IMR-90 (cell line): ENCODE results near the gene SLC25A52. TPM values are rescaled to one million over a fixed set of nuclear protein-coding genes. Genes with fewer than 3 reads are reported as not detected.

Experiments used
- ATAC-seq: fragments of 200-7000 bp; cut with Tn5 transposase; 2 replicates; pipeline ENCODE4 v1.9.1; 2020; ENCODE audit warnings: low read depth, mild to moderate bottlenecking, moderate library complexity
- Bru-seq: library from RNA; stranded (reverse); fragments of 400-500 nt; gene quantifications from one replicate; lab custom pipeline; 2021; lab: Mats Ljungman, UMichigan
- BruChase-seq, 2 experiments: library from RNA; stranded (reverse); fragments of 400-500 nt; gene quantifications; one replicate each; lab custom pipeline; 2021; lab: Mats Ljungman, UMichigan
- BruUV-seq: library from RNA; stranded (reverse); fragments of 400-500 nt; replicated peaks from 2 replicates; lab custom pipeline; 2021; lab: Mats Ljungman, UMichigan
- CTCF ChIA-PET: fragments of 300-600 bp; formaldehyde crosslinking; extraction: SDS; loops from one replicate; lab custom pipeline; 2021; ENCODE audit warnings: antibody characterized with exemption; lab: Yijun Ruan, JAX
- POLR2A ChIA-PET: fragments of 300-600 bp; sonication (Branson Sonifier 250); formaldehyde crosslinking; loops from one replicate; lab custom pipeline; 2022; ENCODE audit warnings: antibody characterized with exemption; ENCODE audit not compliant: unreplicated experiment; lab: Charles Lee
- DNase-seq: peaks from one replicate; pipeline ENCODE4 v3.0.0; 2013
- H2AFZ ChIP-seq: replicated peaks from 2 replicates; pipeline ENCODE3; 2013; ENCODE audit warnings: low read length, mild to moderate bottlenecking; ENCODE audit not compliant: poor library complexity
- H2AK5ac ChIP-seq: 2 replicates; pipeline ENCODE4 v1.6.1; 2013; ENCODE audit warnings: low read depth, low read length, inconsistent platforms
- H2AK9ac ChIP-seq: replicated peaks from 2 replicates; pipeline ENCODE3; 2013; ENCODE audit warnings: mild to moderate bottlenecking, low read depth, low read length, moderate library complexity; ENCODE audit not compliant: poor library complexity
- H2BK120ac ChIP-seq: 2 replicates; pipeline ENCODE4 v1.6.1; 2013; ENCODE audit warnings: low read depth, low read length, inconsistent platforms
- H2BK15ac ChIP-seq: 3 replicates; pipeline ENCODE4 v1.6.1; 2013; ENCODE audit warnings: low read depth, low read length, inconsistent platforms
- H2BK20ac ChIP-seq: 2 replicates; pipeline ENCODE4 v1.6.1; 2013; ENCODE audit warnings: low read depth, mild to moderate bottlenecking, inconsistent platforms, low read length, moderate library complexity
- H2BK5ac ChIP-seq: 2 replicates; pipeline ENCODE4 v1.6.1; 2013; ENCODE audit warnings: mild to moderate bottlenecking, low read depth, low read length, inconsistent platforms; ENCODE audit not compliant: poor library complexity, severe bottlenecking
- H3K14ac ChIP-seq: replicated peaks from 2 replicates; pipeline ENCODE4 v1.6.1; 2013; ENCODE audit warnings: low read depth, low read length, inconsistent platforms
- H3K18ac ChIP-seq: 2 replicates; pipeline ENCODE4 v1.6.1; 2013; ENCODE audit warnings: low read depth, low read length, control low read depth
- H3K23ac ChIP-seq: 2 replicates; pipeline ENCODE4 v1.6.1; 2013; ENCODE audit warnings: low read depth, low read length, inconsistent platforms
- H3K27ac ChIP-seq: 2 replicates; pipeline ENCODE4 v1.5.1; 2013; ENCODE audit warnings: mild to moderate bottlenecking, control low read depth, low read length; ENCODE audit not compliant: insufficient read depth
- H3K27me3 ChIP-seq: 2 replicates; pipeline ENCODE4 v1.6.1; 2013; ENCODE audit warnings: low read length; ENCODE audit not compliant: control insufficient read depth, insufficient read depth
- H3K36me3 ChIP-seq: 2 replicates; pipeline ENCODE4 v1.6.1; 2013; ENCODE audit warnings: low read length, mixed read lengths; ENCODE audit not compliant: control insufficient read depth, insufficient read depth
- H3K4ac ChIP-seq: 2 replicates; pipeline ENCODE4 v1.6.1; 2013; ENCODE audit warnings: low read depth, low read length, inconsistent platforms
- H3K4me1 ChIP-seq: 2 replicates; pipeline ENCODE4 v1.6.1; 2013; ENCODE audit warnings: low read length, mixed read lengths; ENCODE audit not compliant: control insufficient read depth, insufficient read depth
- H3K4me2 ChIP-seq: 2 replicates; pipeline ENCODE4 v1.6.1; 2013; ENCODE audit warnings: low read depth, mild to moderate bottlenecking, control low read depth, low read length, moderate library complexity
- H3K4me3 ChIP-seq: 2 replicates; pipeline ENCODE4 v1.5.1; 2013; ENCODE audit warnings: low read depth, mild to moderate bottlenecking, control low read depth, low read length, moderate library complexity; ENCODE audit not compliant: insufficient read depth
- H3K56ac ChIP-seq: 2 replicates; pipeline ENCODE4 v1.6.1; 2013; ENCODE audit warnings: low read length, inconsistent platforms; ENCODE audit not compliant: insufficient read depth; ENCODE audit errors: extremely low read depth
- H3K79me1 ChIP-seq, 2 experiments: 2 replicates each; pipeline ENCODE4 v1.6.1; 2013; ENCODE audit warnings: low read length in 2 of 2, inconsistent platforms in 1 of 2, low read depth in 1 of 2
- H3K9ac ChIP-seq: 2 replicates; pipeline ENCODE4 v1.6.1; 2013; ENCODE audit warnings: low read depth, low read length, control low read depth
- H3K9me1 ChIP-seq: 2 replicates; pipeline ENCODE4 v1.6.1; 2013; ENCODE audit warnings: low read length, inconsistent platforms; ENCODE audit not compliant: insufficient read depth
- H3K9me3 ChIP-seq: 2 replicates; pipeline ENCODE4 v1.6.1; 2013; ENCODE audit warnings: low read length; ENCODE audit not compliant: control insufficient read depth, insufficient read depth
- H4K20me1 ChIP-seq: 2 replicates; pipeline ENCODE4 v1.6.1; 2013; ENCODE audit warnings: low read length, inconsistent platforms; ENCODE audit not compliant: insufficient read depth
- H4K5ac ChIP-seq: 2 replicates; pipeline ENCODE4 v1.6.1; 2013; ENCODE audit warnings: mild to moderate bottlenecking, low read depth, low read length, control low read depth
- H4K8ac ChIP-seq, 2 experiments: 2 replicates each; pipeline ENCODE4 v1.6.1; 2013; ENCODE audit warnings: low read depth in 2 of 2, low read length in 2 of 2, control low read depth in 1 of 2, inconsistent platforms in 1 of 2
- H4K91ac ChIP-seq: 2 replicates; pipeline ENCODE4 v1.6.1; 2013; ENCODE audit warnings: low read depth, low read length, inconsistent platforms; ENCODE audit not compliant: insufficient read depth
- BHLHE40 ChIP-seq: fragments of 150-350 bp; IDR thresholded peaks from 2 replicates; pipeline ENCODE4 v1.6.1; 2016; ENCODE audit warnings: mild to moderate bottlenecking, low read depth, low read length
- CTCF ChIP-seq: conservative IDR thresholded peaks from 2 replicates; pipeline ENCODE4 v1.5.1; 2012; ENCODE audit warnings: mild to moderate bottlenecking, low read depth, low read length, improper control_type of control experiment
- ELK1 ChIP-seq: fragments of 150-350 bp; IDR thresholded peaks from 2 replicates; pipeline ENCODE4 v1.6.1; 2016; ENCODE audit warnings: low read depth, mild to moderate bottlenecking, low read length, moderate library complexity, borderline replicate concordance
- FOS ChIP-seq: fragments of 150-350 bp; IDR thresholded peaks from 2 replicates; pipeline ENCODE4 v1.6.1; 2016; ENCODE audit warnings: low read depth, low read length
- MAZ ChIP-seq: IDR thresholded peaks from 2 replicates; pipeline ENCODE4 v1.6.1; 2012; ENCODE audit warnings: low read depth, mild to moderate bottlenecking, low read length, improper control_type of control experiment, moderate library complexity, borderline replicate concordance
- MXI1 ChIP-seq: IDR thresholded peaks from 2 replicates; pipeline ENCODE4 v1.6.1; 2012; ENCODE audit warnings: low read depth, mild to moderate bottlenecking, low read length, moderate library complexity, borderline replicate concordance
- POLR2A ChIP-seq: IDR thresholded peaks from 2 replicates; pipeline ENCODE4 v1.6.1; 2012; ENCODE audit warnings: mild to moderate bottlenecking, low read depth, low read length
- RAD21 ChIP-seq: IDR thresholded peaks from 2 replicates; pipeline ENCODE4 v1.6.1; 2012; ENCODE audit warnings: low read length, improper control_type of control experiment
- RCOR1 ChIP-seq: IDR thresholded peaks from 2 replicates; pipeline ENCODE4 v1.6.1; 2012; ENCODE audit warnings: mild to moderate bottlenecking, low read length, improper control_type of control experiment; ENCODE audit not compliant: insufficient replicate concordance
- SMC3 ChIP-seq: fragments of 150-350 bp; IDR thresholded peaks from 2 replicates; pipeline ENCODE4 v1.6.1; 2016; ENCODE audit warnings: low read depth, mild to moderate bottlenecking, antibody characterized with exemption, low read length, moderate library complexity
- USF2 ChIP-seq: fragments of 150-350 bp; IDR thresholded peaks from 2 replicates; pipeline ENCODE4 v1.6.1; 2017; ENCODE audit warnings: mild to moderate bottlenecking, antibody characterized with exemption, low read length, low read depth
- WGBS, 2 experiments: methylation state at CpG; one replicate each; pipeline versions ENCODE4 v1.1.5 to v1.1.7; 2013; ENCODE audit warnings: missing lambda C conversion rate in 2 of 2; ENCODE audit not compliant: insufficient read length in 1 of 2; ENCODE audit errors: extremely low coverage in 2 of 2; 5-methylcytosine and 5-hydroxymethylcytosine counted together
- dilution Hi-C: fragments of 300-500 bp; cut with HindIII; formaldehyde crosslinking; loops from one replicate; pipeline ENCODE4 v1.14.3; 2018; ENCODE audit warnings: low sequenced_read_pairs; ENCODE audit not compliant: unreplicated experiment
- in situ Hi-C: fragments of 300-500 bp; cut with MboI; formaldehyde crosslinking; loops from 3 replicates; pipeline ENCODE4 v1.14.3; 2019; ENCODE audit warnings: low sequenced_read_pairs, inconsistent platforms, mixed read lengths
- intact Hi-C: fragments of 100-400 bp; cut with micrococcal nuclease; formaldehyde crosslinking; loops from 2 replicates; pipeline ENCODE4 v1.10.0; 2022
- long read RNA-seq: library from polyadenylated mRNA; unstranded; transcript quantifications from one replicate; pipeline ENCODE4 v2.0.0, GENCODE V29; 2021; ENCODE audit not compliant: unreplicated experiment
- polyA plus RNA-seq, 3 experiments: library from polyadenylated mRNA; depleted of rRNA; stranded (reverse); fragments of >200 nt; gene quantifications; 2 replicates each; pipeline ENCODE4 v1.2.3, GENCODE V29; 2012; ENCODE audit warnings: low replicate concordance in 1 of 3
- total RNA-seq: library from RNA; depleted of rRNA; stranded (reverse); fragments of >200 nt; gene quantifications from 2 replicates; pipeline ENCODE4 v1.2.3, GENCODE V29; 2012; rRNA removed

Gene SLC25A52
- not detected in 2 replicates for total RNA-seq
- polyA plus RNA-seq (2012; rRNA removed) = not detected in 2 replicates
- polyA plus RNA-seq (2012; cell fraction: cytosol; rRNA removed) = not detected in 2 replicates
- 0.04 TPM in 1 of 2 replicates, not detected in the other for polyA plus RNA-seq (2012; cell fraction: nucleus; rRNA removed; ENCODE audit: low replicate concordance)
- not detected for Bru-seq, nascent RNA
- BruChase-seq, experiment 1, labeled RNA remaining after a 6-hour chase = percentile 24 among the genes with signal in this experiment
- BruChase-seq, experiment 2, labeled RNA remaining after a 2-hour chase = percentile 37 among the genes with signal in this experiment
- long read RNA-seq = 0 reads

- BruUV-seq = no TSS peak
- ChIA-PET CTCF (no interaction called here), POLR2A (no interaction called here)
- no peak for DNase-seq
- Histone ChIP-seq H3K23ac (no peak within 1 kb of the TSS), H2BK120ac (no peak within 1 kb of the TSS), H3K27ac (no peak within 1 kb of the TSS), H2AFZ (no peak within 1 kb of the TSS), H3K4ac (no peak within 1 kb of the TSS), H3K9me3 (no peaks in the 10 kb centered on the region), H2BK15ac (no peak within 1 kb of the TSS), H4K91ac (no peak within 1 kb of the TSS), H3K79me1 (no peaks in the 10 kb centered on the region), H4K8ac (no peak within 1 kb of the TSS), H3K9me1 (no peaks in the 10 kb centered on the region), H3K14ac (no peak within 1 kb of the TSS), H3K18ac (no peak within 1 kb of the TSS), H3K27me3 (no peaks in the 10 kb centered on the region), H4K5ac (no peak within 1 kb of the TSS), H3K4me3 (no peak within 1 kb of the TSS), H3K56ac (no peak within 1 kb of the TSS), H2BK5ac (no peak within 1 kb of the TSS), H2AK5ac (no peak within 1 kb of the TSS), H3K4me1 (no peaks in the 10 kb centered on the region), H3K9ac (no peak within 1 kb of the TSS), H4K20me1 (no peaks in the 10 kb centered on the region), H2AK9ac (no peak within 1 kb of the TSS), H3K36me3 (no peaks in the 10 kb centered on the region), H3K4me2 (no peak within 1 kb of the TSS), H2BK20ac (no peak within 1 kb of the TSS)
- intact Hi-C loops = no loop called here
- dilution Hi-C loops = no loop called here
- 59% methylated on average over 8 of the region's 21 CpGs; no CpG with 5 or more reads in 1 of the 2 experiments for WGBS, 2 experiments
- no peak for ATAC-seq
- no peak for TF ChIP-seq USF2
- TF ChIP-seq RCOR1 = no peak
- no peak for TF ChIP-seq MXI1
- TF ChIP-seq MAZ = no peak
- no peak for TF ChIP-seq BHLHE40
- TF ChIP-seq FOS = no peak
- no peak for TF ChIP-seq ELK1
- no peak for TF ChIP-seq SMC3
- no peak for TF ChIP-seq RAD21
- no peak for TF ChIP-seq POLR2A
- no peak for TF ChIP-seq CTCF
- in situ Hi-C loops = no loop called here
These were observed at the start of gene SLC25A52 for GRCh38 chr18:31760695-31761094. Gene SLC25A52, minus strand, starts transcription at chr18:31760880. Its CDS starts 219 bp downstream, at chr18:31760661.
